Measurements from ENCODE around the gene PLCXD1.
"Not testable (repeated sequence)": the region's sequence is repeated elsewhere in the genome, so short reads cannot be mapped to it uniquely, and the experiment has no call there.

Gene PLCXD1

DNA sequence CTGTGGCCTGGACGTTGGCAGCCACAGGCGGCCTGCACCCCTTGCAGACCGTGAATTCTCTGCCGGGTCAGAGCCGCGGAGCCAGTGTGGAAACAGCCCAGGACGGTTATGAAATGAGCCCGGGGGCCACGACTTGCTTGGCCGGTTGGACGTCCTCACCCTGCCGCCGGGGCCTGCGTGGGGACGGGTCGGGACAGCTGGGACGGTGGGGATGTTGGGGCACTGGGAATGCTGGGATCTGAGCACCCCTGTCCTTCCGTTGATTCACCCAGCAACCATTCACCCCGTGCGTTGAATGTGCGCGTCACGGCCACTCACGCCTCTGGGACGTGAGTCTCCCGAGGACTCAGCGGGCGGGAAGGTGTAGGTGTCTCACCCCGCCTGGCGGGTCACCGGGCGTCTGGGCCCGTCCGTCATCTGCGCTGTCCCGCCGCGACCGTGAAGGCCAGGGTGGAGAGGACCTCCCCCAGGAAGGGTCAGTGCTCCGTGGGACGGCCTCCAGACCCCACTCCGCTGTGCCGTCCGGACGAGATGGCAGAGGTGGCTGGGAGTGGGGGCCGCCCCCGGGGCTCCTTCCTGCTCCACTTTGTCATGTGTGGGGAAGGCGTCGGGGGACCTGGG lies 4.5 kb upstream of the PLCXD1 start:
- Mint-ChIP-seq H3K4me3 (peak overlapping the region; percentile 77), H3K4me1 (ENCODE audit: low read depth) (peaks cover 20% of the 10 kb centered on the region), H3K36me3 (no peaks in the 10 kb centered on the region), H3K9me3 (ENCODE audit: low read depth) (no peaks in the 10 kb centered on the region), H3K27ac (no peak overlapping the region), H3K27me3 (no peaks in the 10 kb centered on the region)

DNA sequence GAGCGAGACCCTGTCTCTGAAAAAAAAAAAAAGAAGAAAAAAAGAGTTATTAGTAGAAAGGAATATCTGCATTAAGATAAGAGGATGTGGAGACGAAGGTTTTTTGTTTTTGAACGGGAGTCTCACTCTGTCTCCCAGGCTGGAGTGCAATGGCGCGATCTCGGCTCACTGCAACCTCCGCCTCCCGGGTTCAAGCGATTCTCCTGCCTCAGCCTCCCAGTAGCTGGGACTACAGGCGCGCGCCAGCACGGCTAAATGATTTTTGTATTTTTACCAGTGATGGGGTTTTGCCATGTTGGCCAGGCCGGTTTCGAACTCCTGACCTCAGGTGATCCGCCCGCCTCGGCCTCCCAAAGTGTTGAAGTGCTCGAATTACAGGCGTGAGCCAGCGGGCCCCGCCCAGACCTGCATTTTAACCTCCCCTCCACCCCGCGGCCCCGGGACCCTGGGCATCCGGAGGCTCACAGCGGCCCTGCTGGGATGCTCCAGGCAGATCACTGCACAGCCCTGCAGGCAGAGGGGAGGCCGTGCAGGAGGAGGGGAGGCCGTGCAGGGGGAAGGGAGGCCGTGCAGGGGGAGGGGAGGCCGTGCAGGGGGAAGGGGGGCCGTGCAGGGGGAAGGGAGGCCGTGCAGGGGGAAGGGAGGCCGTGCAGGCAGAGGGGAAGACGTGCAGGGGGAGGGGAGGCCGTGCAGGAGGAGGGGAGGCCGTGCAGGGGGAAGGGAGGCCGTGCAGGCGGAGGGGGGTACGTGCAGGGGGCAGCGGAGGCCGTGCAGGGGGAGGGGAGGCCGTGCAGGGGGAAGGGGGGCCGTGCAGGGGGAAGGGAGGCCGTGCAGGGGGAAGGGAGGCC lies 1.2 kb upstream of the PLCXD1 start:
- not testable (repeated sequence) for H3K36me3 Mint-ChIP-seq; H3K27ac Mint-ChIP-seq; H3K27me3 Mint-ChIP-seq; H3K9me3 Mint-ChIP-seq (ENCODE audit: low read depth)
- Mint-ChIP-seq H3K4me1 (ENCODE audit: low read depth) (peaks cover 28% of the 10 kb centered on the region), H3K4me3 (peak overlapping the region; percentile 69)

- not testable (repeated sequence) for H3K36me3 Mint-ChIP-seq; H3K9me3 Mint-ChIP-seq (ENCODE audit: low read depth); H3K4me3 Mint-ChIP-seq; H3K27ac Mint-ChIP-seq; H3K27me3 Mint-ChIP-seq
- peaks cover 31% of the 10 kb centered on the region for H3K4me1 Mint-ChIP-seq (ENCODE audit: low read depth)
These were observed 459 bp upstream of the PLCXD1 start for GRCh38 chrX:280722-281121.

GRCh38 chrX:282000-282681 lies 960 bp downstream of the PLCXD1 start:
- H3K9me3 Mint-ChIP-seq (ENCODE audit: low read depth) = not testable (repeated sequence)
- peaks cover 39% of the 10 kb centered on the region for H3K4me1 Mint-ChIP-seq (ENCODE audit: low read depth)
- peak overlapping the region; percentile 61 for H3K27ac Mint-ChIP-seq

DNA sequence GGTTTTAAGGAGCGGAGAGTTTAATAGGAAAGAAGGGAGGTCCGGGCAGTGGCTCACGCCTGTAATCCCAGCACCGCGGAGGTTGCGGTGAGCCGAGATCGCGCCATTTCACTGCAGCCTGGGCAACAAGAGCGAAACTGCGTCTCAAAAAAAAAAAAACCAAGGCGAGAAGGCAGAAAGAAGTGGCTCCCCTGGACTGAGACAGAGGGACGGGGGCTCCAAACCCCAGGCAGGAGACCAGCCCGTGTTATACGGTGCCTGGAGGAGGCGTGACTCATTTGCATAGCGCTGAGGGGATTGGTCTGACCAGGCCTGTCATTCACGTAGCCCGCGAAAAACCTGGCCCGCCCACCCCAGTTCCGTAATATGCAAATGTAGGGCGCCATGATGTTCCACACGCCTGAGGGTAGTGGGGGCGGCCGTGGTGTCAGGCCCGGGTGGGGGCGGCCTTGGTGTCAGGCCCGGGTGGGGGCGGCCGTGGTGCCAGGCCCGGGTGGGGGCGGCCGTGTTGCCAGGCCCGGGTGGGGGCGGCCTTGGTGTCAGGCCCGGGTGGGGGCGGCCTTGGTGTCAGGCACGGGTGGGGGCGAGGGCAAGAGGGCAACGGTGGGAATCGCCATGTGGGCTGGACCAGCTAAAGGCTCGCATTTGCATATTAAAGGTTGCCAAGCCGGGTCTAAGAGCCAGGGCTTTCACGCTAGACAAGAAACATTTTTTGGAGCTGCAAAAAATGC lies 2.1 kb downstream of the PLCXD1 start:
- Mint-ChIP-seq H3K27me3 (no peaks in the 10 kb centered on the region), H3K9me3 (ENCODE audit: low read depth) (no peaks in the 10 kb centered on the region), H3K27ac (peak overlapping the region; percentile 98), H3K4me3 (peak overlapping the region; percentile 93), H3K36me3 (peaks cover 4% of the 10 kb centered on the region), H3K4me1 (ENCODE audit: low read depth) (peaks cover 36% of the 10 kb centered on the region)

More at GRCh38 chrX:282000-282681, 960 bp downstream of the PLCXD1 start:
- not testable (repeated sequence) for H3K27me3 Mint-ChIP-seq, H3K36me3 Mint-ChIP-seq
- H3K4me3 Mint-ChIP-seq = peak overlapping the region; percentile 68

GRCh38 chrX:285076-285677 lies 4.0 kb downstream of the PLCXD1 start:
- no peaks in the 10 kb centered on the region for H3K9me3 Mint-ChIP-seq (ENCODE audit: low read depth)
- no peaks in the 10 kb centered on the region for H3K27me3 Mint-ChIP-seq
- no peak overlapping the region for H3K27ac Mint-ChIP-seq
- peaks cover 22% of the 10 kb centered on the region for H3K4me1 Mint-ChIP-seq (ENCODE audit: low read depth)
- peaks cover 4% of the 10 kb centered on the region for H3K36me3 Mint-ChIP-seq
- peak overlapping the region; percentile 70 for H3K4me3 Mint-ChIP-seq

- Mint-ChIP-seq H3K27ac (no peak overlapping the region), H3K9me3 (ENCODE audit: low read depth) (no peaks in the 10 kb centered on the region), H3K4me3 (no peak overlapping the region), H3K27me3 (no peaks in the 10 kb centered on the region), H3K4me1 (ENCODE audit: low read depth) (peaks cover 15% of the 10 kb centered on the region), H3K36me3 (peaks cover 4% of the 10 kb centered on the region)
These were observed 6.5 kb downstream of the PLCXD1 start for GRCh38 chrX:287670-288069.

- Mint-ChIP-seq H3K27me3 (no peaks in the 10 kb centered on the region), H3K4me1 (ENCODE audit: low read depth) (peaks cover 15% of the 10 kb centered on the region), H3K4me3 (no peak overlapping the region), H3K36me3 (peaks cover 7% of the 10 kb centered on the region), H3K27ac (no peak overlapping the region), H3K9me3 (ENCODE audit: low read depth) (no peaks in the 10 kb centered on the region)
These were observed 7.4 kb downstream of the PLCXD1 start for GRCh38 chrX:288561-288991.

DNA sequence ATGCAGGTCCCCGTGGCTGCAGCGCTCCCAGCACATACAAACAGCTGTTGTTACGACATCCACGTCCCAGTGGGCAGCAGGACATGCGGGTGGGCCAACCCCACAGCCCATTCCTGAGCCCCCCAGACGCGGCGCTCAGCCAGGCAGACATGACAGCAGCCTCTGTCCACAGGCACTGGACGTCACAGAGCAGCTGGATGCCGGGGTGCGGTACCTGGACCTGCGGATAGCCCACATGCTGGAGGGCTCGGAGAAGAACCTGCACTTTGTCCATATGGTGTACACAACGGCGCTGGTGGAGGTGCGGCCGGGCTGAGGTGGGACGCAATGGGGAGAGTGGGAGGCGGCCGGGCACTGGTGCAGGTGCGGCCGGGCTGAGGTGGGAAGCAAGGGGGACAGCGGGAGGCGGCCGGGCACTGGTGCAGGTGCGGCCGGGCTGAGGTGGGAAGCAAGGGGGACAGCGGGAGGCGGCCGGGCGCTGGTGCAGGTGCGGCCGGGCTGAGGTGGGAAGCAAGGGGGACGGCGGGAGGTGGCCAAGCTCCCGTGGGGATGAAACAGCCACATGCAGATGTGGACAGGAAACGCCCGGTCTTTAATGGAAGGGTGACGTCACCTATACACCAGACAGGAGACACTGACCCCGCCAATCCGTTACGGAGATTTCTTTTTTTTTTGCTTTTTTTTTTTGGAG lies 9.4 kb downstream of the PLCXD1 start:
- Mint-ChIP-seq H3K4me3 (no peak overlapping the region), H3K27ac (no peak overlapping the region), H3K36me3 (peaks cover 5% of the 10 kb centered on the region), H3K27me3 (no peaks in the 10 kb centered on the region), H3K9me3 (ENCODE audit: low read depth) (no peaks in the 10 kb centered on the region), H3K4me1 (ENCODE audit: low read depth) (peaks cover 9% of the 10 kb centered on the region)

GRCh38 chrX:291411-291901 lies 10.3 kb downstream of the PLCXD1 start:
- Mint-ChIP-seq H3K27ac (no peak overlapping the region), H3K27me3 (no peaks in the 10 kb centered on the region), H3K4me3 (no peak overlapping the region)

DNA sequence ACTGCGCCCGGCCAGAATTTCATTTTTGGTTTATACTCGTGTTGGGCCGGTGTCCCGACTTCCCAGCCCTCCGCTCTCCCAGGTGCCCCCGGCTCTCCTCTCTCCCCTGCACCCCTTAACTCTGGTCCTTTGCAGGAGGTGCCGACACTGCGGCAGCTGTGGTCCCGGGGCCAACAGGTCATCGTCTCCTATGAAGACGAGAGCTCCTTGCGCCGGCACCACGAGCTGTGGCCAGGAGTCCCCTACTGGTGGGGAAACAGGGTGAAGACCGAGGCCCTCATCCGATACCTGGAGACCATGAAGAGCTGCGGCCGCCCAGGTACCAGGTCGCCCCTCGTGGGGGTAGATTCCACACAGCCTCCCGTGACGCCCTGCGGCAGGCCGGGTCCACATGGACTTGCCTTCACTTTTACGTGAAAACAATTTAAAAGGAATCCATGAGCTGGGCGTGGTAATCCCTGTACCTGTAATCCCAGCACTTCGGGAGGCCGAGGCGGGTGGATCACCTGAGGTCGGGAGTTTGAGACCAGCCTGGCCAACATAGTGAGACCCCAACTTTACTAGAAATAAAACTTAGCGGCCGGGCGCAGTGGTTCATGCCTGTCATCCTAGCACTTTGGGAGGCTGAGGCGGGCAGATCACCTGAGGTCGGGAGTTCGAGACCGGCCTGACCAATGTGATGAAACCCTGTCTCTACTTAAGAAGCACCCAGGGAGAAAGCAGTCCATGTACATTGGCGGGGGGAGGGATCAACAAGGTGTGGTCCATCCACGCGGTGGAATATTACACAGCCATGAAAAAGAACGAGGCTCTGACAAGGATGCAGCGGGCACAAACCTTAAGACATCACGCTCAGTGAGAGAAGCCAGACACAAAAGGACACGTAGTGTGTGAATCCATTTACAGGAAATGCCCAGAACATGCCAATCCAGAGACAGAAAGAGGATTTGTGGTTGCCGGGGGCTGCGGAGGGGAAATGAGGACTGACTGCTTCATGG lies 12.0 kb downstream of the PLCXD1 start:
- no peaks in the 10 kb centered on the region for H3K4me1 Mint-ChIP-seq (ENCODE audit: low read depth)
- H3K4me3 Mint-ChIP-seq = no peak overlapping the region
- peaks cover 5% of the 10 kb centered on the region for H3K36me3 Mint-ChIP-seq
- H3K27ac Mint-ChIP-seq = no peak overlapping the region
- H3K9me3 Mint-ChIP-seq (ENCODE audit: low read depth) = no peaks in the 10 kb centered on the region
- no peaks in the 10 kb centered on the region for H3K27me3 Mint-ChIP-seq

More at GRCh38 chrX:291411-291901, 10.3 kb downstream of the PLCXD1 start:
- Mint-ChIP-seq H3K4me1 (ENCODE audit: low read depth) (peaks cover 4% of the 10 kb centered on the region), H3K9me3 (ENCODE audit: low read depth) (no peaks in the 10 kb centered on the region), H3K36me3 (peaks cover 5% of the 10 kb centered on the region)

DNA sequence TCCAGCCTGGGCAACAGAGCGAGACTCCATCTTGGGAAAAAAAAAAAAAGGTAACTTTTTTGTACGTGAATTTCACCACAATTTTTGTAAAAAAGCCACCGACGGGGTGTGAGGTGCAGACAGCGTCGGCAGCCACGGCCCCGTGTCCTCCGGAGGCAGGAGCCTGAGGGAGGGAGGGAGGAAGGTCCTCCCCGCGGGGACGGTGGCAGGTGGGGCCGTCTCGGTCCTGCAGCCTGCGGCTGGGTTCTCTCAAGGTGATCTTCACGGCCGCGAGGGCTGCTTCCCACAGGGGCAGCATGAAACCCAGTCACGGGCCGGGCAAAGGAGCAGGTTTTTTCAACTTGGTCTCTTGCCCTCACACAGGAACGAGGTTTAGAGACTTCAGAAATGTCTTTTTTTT lies 14.0 kb downstream of the PLCXD1 start:
- Mint-ChIP-seq H3K9me3 (ENCODE audit: low read depth) (no peaks in the 10 kb centered on the region), H3K36me3 (peaks cover 5% of the 10 kb centered on the region), H3K27me3 (no peaks in the 10 kb centered on the region), H3K27ac (no peak overlapping the region), H3K4me1 (ENCODE audit: low read depth) (no peaks in the 10 kb centered on the region), H3K4me3 (no peak overlapping the region)

DNA sequence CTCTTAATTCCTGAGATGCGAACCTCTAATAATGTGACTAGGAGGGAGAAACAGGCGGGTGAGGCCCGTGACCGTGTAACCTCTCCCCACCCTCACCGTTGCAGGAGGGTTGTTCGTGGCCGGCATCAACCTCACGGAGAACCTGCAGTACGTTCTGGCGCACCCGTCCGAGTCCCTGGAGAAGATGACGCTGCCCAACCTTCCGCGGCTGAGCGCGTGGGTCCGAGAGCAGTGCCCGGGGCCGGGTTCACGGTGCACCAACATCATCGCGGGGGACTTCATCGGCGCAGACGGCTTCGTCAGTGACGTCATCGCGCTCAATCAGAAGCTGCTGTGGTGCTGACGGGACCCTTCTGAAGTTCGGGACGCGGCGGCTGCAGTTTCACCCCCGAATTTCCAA lies 17.8 kb downstream of the PLCXD1 start:
- no peaks in the 10 kb centered on the region for H3K4me1 Mint-ChIP-seq (ENCODE audit: low read depth)
- H3K36me3 Mint-ChIP-seq = no peaks in the 10 kb centered on the region
- no peaks in the 10 kb centered on the region for H3K9me3 Mint-ChIP-seq (ENCODE audit: low read depth)
- H3K27me3 Mint-ChIP-seq = no peaks in the 10 kb centered on the region
- H3K4me3 Mint-ChIP-seq = no peak overlapping the region
- no peak overlapping the region for H3K27ac Mint-ChIP-seq
